Breast epithelium (tissue), 3 donors: ENCODE data around the gene KIAA0513.

Experiments
- CTCF ChIP-seq, 3 donors: fragments of 450-650 bp; IDR thresholded peaks; one replicate each; pipeline ENCODE4 v1.5.1; 2016 to 2017; ENCODE audit warnings: antibody characterized with exemption in 3 of 3, mild to moderate bottlenecking in 3 of 3, moderate library complexity in 3 of 3
- POLR2A ChIP-seq: fragments of 450-650 bp; IDR thresholded peaks from one replicate; pipeline ENCODE4 v1.6.1; 2016; ENCODE audit warnings: antibody characterized with exemption, mild to moderate bottlenecking, moderate library complexity
- POLR2AphosphoS5 ChIP-seq, 3 donors: sonication (generic); formaldehyde crosslinking; IDR thresholded peaks; one replicate each; pipeline ENCODE4 v1.6.1; 2017; ENCODE audit warnings: antibody characterized with exemption in 3 of 3

- TF ChIP-seq CTCF (IDR thresholded peaks at IDR 0.05): no peak
- TF ChIP-seq POLR2A: no peak
- no peak for TF ChIP-seq POLR2AphosphoS5 (IDR thresholded peaks at IDR 0.05)
Observed at GRCh38 chr16:84989749-84990620, 37.6 kb upstream of the KIAA0513 start.
